Measurements from ENCODE around the gene EFCAB12. TPM values are rescaled to one million over a fixed set of nuclear protein-coding genes. Genes with fewer than 3 reads are reported as not detected.
"Not testable (repeated sequence)": the region's sequence is repeated elsewhere in the genome, so short reads cannot be mapped to it uniquely, and the experiment has no call there.

Gene EFCAB12
- total RNA-seq, 1 donor from 2014 or later = 0.16 TPM

GRCh38 chr3:129402616-129403015 is 25.8 kb downstream of the EFCAB12 start:
- DNase-seq (ENCODE audit: low spot score) = no peak
- intact Hi-C loops (cut with DNase I) = no loop called here

GRCh38 chr3:129402210-129402609 is 26.2 kb downstream of the EFCAB12 start:
- no peak for DNase-seq (ENCODE audit: low spot score)
- intact Hi-C loops (cut with DNase I) = no loop called here

GRCh38 chr3:129399895-129400357 is 28.5 kb downstream of the EFCAB12 start:
- no peak for DNase-seq (ENCODE audit: low spot score)
- intact Hi-C loops (cut with DNase I) = loop anchor here (2.0 kb wide), 1 partner anchor 39 kb away; the partner anchor contains the start of gene MBD4

- peak; percentile 90 for DNase-seq (ENCODE audit: low spot score)
- intact Hi-C loops (cut with DNase I) = no loop called here
Observed at GRCh38 chr3:129399145-129399894, 29.1 kb downstream of the EFCAB12 start.

- no peak for DNase-seq (ENCODE audit: low spot score)
Observed at GRCh38 chr3:129398803-129399144, 29.7 kb downstream of the EFCAB12 start.

GRCh38 chr3:129393760-129394564 is 34.5 kb downstream of the EFCAB12 start:
- DNase-seq (ENCODE audit: low spot score); intact Hi-C loops (cut with DNase I): not testable (repeated sequence)

More at GRCh38 chr3:129398803-129399144, 29.7 kb downstream of the EFCAB12 start:
- intact Hi-C loops (cut with DNase I) = no loop called here

- intact Hi-C loops (cut with DNase I) = no loop called here
- DNase-seq (ENCODE audit: low spot score) = no peak
Observed at GRCh38 chr3:129393271-129393670, 35.2 kb downstream of the EFCAB12 start.

- intact Hi-C loops (cut with DNase I); DNase-seq (ENCODE audit: low spot score): not testable (repeated sequence)
Observed at GRCh38 chr3:129392106-129392887, 36.1 kb downstream of the EFCAB12 start.

GRCh38 chr3:129391583-129391982 is 36.9 kb downstream of the EFCAB12 start:
- DNase-seq (ENCODE audit: low spot score); intact Hi-C loops (cut with DNase I): not testable (repeated sequence)

GRCh38 chr3:129389572-129389937 is 38.9 kb downstream of the EFCAB12 start:
- DNase-seq (ENCODE audit: low spot score) = no peak
- intact Hi-C loops (cut with DNase I) = loop anchor here (10.0 kb wide), 1 partner anchor 215 kb away; the partner anchor contains the start of gene PLXND1

GRCh38 chr3:129388791-129389571 is 39.5 kb downstream of the EFCAB12 start:
- intact Hi-C loops (cut with DNase I) = loop anchor here (10.0 kb wide), 1 partner anchor 216 kb away; the partner anchor contains the start of gene PLXND1
- DNase-seq (ENCODE audit: low spot score) = not testable (repeated sequence)

- intact Hi-C loops (cut with DNase I) = loop anchor here (10.0 kb wide), 1 partner anchor 217 kb away; the partner anchor contains the start of gene PLXND1
- no peak for DNase-seq (ENCODE audit: low spot score)
Observed at GRCh38 chr3:129387487-129387886, 40.9 kb downstream of the EFCAB12 start.

GRCh38 chr3:129386984-129387383 is 41.5 kb downstream of the EFCAB12 start:
- intact Hi-C loops (cut with DNase I) = loop anchor here (10.0 kb wide), 1 partner anchor 218 kb away; the partner anchor contains the start of gene PLXND1
- DNase-seq (ENCODE audit: low spot score) = no peak

- intact Hi-C loops (cut with DNase I) = loop anchor here (10.0 kb wide), 1 partner anchor 219 kb away; the partner anchor contains the start of gene PLXND1
- DNase-seq (ENCODE audit: low spot score) = not testable (repeated sequence)
Observed at GRCh38 chr3:129385507-129385906, 42.9 kb downstream of the EFCAB12 start.

GRCh38 chr3:129384594-129385323 is 43.7 kb downstream of the EFCAB12 start:
- intact Hi-C loops (cut with DNase I) = loop anchor here (5.0 to 10.0 kb wide), 2 partner anchors 220 to 448 kb away; partner anchors contain the start of gene PLXND1
- DNase-seq (ENCODE audit: low spot score) = no peak

- DNase-seq (ENCODE audit: low spot score) = not testable (repeated sequence)
- intact Hi-C loops (cut with DNase I) = loop anchor here (5.0 to 10.0 kb wide), 2 partner anchors 221 to 448 kb away; partner anchors contain the start of gene PLXND1
Observed at GRCh38 chr3:129384103-129384502, 44.3 kb downstream of the EFCAB12 start.

GRCh38 chr3:129383292-129383860 is 45.1 kb downstream of the EFCAB12 start:
- no peak for DNase-seq (ENCODE audit: low spot score)
- intact Hi-C loops (cut with DNase I) = loop anchor here (5.0 to 10.0 kb wide), 2 partner anchors 221 to 449 kb away; partner anchors contain the start of gene PLXND1
